Lower leg skin (tissue), 4 donors: ENCODE results near the gene PNLDC1. TPM values are rescaled to one million over a fixed set of nuclear protein-coding genes. Genes with fewer than 3 reads are reported as not detected.

Experiments
- DNase-seq, 2 donors: peaks; one replicate each; pipeline ENCODE4 v3.0.0-alpha.2; 2019; ENCODE audit warnings: low spot score in 2 of 2
- H3K4me3 ChIP-seq: fragments of 200-600 bp; sonication (generic); 2 replicates; pipeline ENCODE4 v1.5.1; 2017; ENCODE audit warnings: mild to moderate bottlenecking, low read depth; ENCODE audit not compliant: poor library complexity, severe bottlenecking
- POLR2A ChIP-seq, 2 donors: fragments of 450-650 bp; IDR thresholded peaks; one replicate each; pipeline ENCODE4 v1.6.1; 2016 to 2017; ENCODE audit warnings: antibody characterized with exemption in 2 of 2, mild to moderate bottlenecking in 1 of 2, moderate library complexity in 1 of 2
- WGBS, 2 donors: methylation state at CpG; one replicate each; pipeline ENCODE4 v1.1.5; 2018; 5-methylcytosine and 5-hydroxymethylcytosine counted together
- intact Hi-C: fragments of 100-400 bp; cut with DNase I; formaldehyde crosslinking; loops from one replicate; pipeline ENCODE4 v1.15.0; 2023; ENCODE audit warnings: low total_unique reads
- total RNA-seq, 4 donors: library from RNA; depleted of rRNA; stranded (reverse); fragments of >200 nt; gene quantifications; one replicate each; pipeline ENCODE4 v1.1.0, GENCODE V29; 2016
- TF ChIP-seq, protein P1 (sequence below), 3 donors: fragments of 450-650 bp; IDR thresholded peaks; one replicate each; pipeline ENCODE4 v1.5.1; 2016; ENCODE audit warnings: antibody characterized with exemption in 3 of 3, mild to moderate bottlenecking in 3 of 3, moderate library complexity in 2 of 3

The PNLDC1 gene
- total RNA-seq, 4 donors from 2014 or later, result 0.51 to 2.5 (median 1.0) TPM

DNA sequence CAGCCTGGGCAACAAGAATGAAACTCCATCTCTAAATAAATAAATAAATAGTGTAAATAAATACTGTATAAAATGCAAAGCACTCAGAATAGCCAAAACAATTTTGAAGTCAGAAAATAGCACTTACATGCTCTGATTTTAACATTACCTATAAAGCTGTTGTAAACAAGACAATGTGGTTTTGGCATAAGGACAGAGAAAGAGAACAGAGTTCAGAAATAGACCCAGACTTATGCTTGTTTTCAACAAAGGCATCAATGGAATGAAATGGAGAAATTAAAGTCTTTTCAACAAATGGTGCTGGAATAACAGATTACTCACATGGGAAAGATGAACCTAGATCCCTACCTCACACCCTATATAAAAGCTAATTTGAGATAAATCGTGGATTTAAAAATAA, 27.9 kb upstream of the PNLDC1 start:
- TF ChIP-seq, protein P1, sequence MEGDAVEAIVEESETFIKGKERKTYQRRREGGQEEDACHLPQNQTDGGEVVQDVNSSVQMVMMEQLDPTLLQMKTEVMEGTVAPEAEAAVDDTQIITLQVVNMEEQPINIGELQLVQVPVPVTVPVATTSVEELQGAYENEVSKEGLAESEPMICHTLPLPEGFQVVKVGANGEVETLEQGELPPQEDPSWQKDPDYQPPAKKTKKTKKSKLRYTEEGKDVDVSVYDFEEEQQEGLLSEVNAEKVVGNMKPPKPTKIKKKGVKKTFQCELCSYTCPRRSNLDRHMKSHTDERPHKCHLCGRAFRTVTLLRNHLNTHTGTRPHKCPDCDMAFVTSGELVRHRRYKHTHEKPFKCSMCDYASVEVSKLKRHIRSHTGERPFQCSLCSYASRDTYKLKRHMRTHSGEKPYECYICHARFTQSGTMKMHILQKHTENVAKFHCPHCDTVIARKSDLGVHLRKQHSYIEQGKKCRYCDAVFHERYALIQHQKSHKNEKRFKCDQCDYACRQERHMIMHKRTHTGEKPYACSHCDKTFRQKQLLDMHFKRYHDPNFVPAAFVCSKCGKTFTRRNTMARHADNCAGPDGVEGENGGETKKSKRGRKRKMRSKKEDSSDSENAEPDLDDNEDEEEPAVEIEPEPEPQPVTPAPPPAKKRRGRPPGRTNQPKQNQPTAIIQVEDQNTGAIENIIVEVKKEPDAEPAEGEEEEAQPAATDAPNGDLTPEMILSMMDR (IDR thresholded peaks at IDR 0.05), result no peak
- TF ChIP-seq POLR2A (IDR thresholded peaks at IDR 0.05), result no peak
- 0 to 43% methylated on average over 1 of the region's 1 CpG for WGBS, 2 donors
- no peak for DNase-seq
- intact Hi-C loops, result no loop called here
- H3K4me3 ChIP-seq, result no peak overlapping the region

DNA sequence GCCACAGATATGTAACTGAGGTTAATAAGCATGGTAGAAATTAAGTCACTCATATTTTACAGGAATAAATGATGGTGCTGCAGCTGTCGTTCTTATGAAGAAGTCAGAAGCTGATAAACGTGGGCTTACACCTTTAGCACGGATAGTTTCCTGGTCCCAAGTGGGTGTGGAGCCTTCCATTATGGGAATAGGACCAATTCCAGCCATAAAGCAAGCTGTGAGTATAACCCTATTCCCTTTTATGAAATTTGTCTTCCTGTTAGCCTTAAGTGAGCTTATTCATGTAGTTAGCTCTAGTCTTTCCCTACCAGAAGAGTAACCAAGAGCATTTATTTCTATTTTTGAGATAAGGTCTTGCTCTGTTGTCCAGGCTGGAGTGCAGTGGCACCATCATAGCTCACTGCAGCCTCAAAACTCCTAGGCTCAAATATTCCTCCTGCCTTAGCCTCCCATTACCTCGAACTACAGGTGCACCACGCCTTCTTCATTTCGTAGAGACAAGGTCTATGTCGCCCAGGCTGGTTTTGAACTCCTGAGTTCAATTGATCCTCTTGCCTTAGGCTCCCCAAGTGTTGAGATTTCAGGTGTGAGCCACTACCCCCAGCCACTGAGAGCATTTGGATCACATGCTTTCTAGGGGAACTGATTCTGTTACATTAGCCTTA, 22.7 kb upstream of the PNLDC1 start:
- TF ChIP-seq, protein P1 (IDR thresholded peaks at IDR 0.05), result no peak
- TF ChIP-seq POLR2A (IDR thresholded peaks at IDR 0.05), result no peak
- DNase-seq, result no peak
- H3K4me3 ChIP-seq, result no peak overlapping the region
- WGBS, 2 donors, result 79 to 83% methylated on average over 7 of the region's 7 CpGs
- intact Hi-C loops, result no loop called here

DNA sequence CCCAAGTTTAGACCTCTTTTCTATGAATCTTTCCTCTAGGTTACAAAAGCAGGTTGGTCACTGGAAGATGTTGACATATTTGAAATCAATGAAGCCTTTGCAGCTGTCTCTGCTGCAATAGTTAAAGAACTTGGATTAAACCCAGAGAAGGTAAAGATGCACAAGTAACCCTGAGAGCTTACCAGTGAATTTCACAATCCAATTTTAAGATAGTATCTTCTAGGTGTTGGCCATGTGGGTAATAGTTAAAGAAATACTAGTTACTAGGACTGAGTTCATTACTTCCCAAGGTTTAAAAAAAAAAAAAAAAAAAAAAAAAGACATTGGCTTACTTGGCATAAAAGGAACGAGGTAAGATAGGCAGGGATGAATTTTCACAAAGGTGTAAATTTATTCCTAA, 21.9 kb upstream of the PNLDC1 start:
- WGBS, 2 donors, result 44 to 60% methylated on average over 1 of the region's 1 CpG
- H3K4me3 ChIP-seq, result no peak overlapping the region
- DNase-seq, result no peak
- TF ChIP-seq, protein P1 (IDR thresholded peaks at IDR 0.05), result no peak
- no peak for TF ChIP-seq POLR2A (IDR thresholded peaks at IDR 0.05)
- intact Hi-C loops, result no loop called here

DNA sequence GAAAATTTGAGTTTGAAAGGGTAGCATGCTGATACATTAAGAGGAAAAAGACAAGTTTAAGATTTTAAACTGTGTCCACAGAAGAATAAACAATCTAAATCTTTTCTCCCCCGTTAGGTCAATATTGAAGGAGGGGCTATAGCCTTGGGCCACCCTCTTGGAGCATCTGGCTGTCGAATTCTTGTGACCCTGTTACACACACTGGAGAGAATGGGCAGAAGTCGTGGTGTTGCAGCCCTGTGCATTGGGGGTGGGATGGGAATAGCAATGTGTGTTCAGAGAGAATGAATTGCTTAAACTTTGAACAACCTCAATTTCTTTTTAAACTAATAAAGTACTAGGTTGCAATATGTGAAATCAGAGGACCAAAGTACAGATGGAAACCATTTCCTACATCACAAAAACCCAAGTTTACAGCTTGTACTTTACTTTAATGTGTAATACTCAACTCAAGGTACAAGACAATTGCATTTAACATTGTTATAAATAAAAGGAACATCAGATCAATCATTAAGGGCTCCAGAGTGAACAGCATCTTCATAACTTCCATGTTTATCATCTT, 21.5 kb upstream of the PNLDC1 start:
- intact Hi-C loops, result no loop called here
- 71 to 89% methylated on average over 3 of the region's 3 CpGs for WGBS, 2 donors
- H3K4me3 ChIP-seq, result no peak overlapping the region
- no peak for TF ChIP-seq POLR2A (IDR thresholded peaks at IDR 0.05)
- TF ChIP-seq, protein P1 (IDR thresholded peaks at IDR 0.05), result no peak
- DNase-seq, result no peak

DNA sequence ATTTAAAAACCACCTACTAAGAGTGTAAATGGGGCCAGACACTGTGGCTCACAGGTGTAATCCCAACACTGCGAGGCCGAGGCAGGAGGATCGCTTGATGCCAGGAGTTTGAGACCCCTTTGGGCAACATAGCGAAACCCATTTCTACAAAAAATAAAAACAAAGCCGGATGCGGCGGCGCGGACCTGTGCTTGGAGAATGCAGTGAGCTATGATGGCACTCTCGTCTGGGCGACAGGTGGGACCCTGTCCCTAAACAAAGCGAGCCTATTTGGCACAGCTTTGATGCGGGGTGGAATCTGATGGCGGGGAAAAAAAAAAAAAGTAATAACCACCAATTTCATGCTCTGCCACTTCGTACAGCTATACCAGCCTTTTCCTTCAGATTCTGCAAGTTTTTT, 11.8 kb upstream of the PNLDC1 start:
- intact Hi-C loops, result no loop called here
- H3K4me3 ChIP-seq, result no peak overlapping the region
- no peak for DNase-seq
- no peak for TF ChIP-seq POLR2A (IDR thresholded peaks at IDR 0.05)
- TF ChIP-seq, protein P1 (IDR thresholded peaks at IDR 0.05), result no peak
- WGBS, 2 donors, result 17 to 27% methylated on average over 15 of the region's 15 CpGs
